ENCODE measurements around the gene DCDC2C.
"Not testable (repeated sequence)": the region's sequence is repeated elsewhere in the genome, so short reads cannot be mapped to it uniquely, and the experiment has no call there.

DCDC2C gene

DNA sequence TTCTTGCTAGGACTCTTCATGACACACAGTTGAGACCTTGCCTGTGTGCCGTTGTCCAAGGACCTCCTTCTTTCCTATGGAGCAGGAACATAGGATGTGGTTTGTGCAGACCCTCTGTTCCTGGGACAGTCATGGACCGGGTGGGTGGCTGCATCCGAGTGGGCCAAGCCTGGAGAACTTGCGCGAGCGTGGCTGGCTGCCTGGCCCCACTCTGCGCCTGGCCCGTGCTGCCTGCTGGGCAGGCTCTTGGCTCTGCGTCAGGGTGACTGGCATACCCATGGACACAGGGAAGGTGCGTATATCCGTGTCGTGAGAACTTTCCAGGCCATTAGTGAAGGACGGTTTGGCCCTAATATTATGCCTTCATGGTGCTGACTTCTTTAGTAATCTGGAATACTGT lies 68.2 kb downstream of the DCDC2C start:
- DNase-seq (ENCODE audit: low read depth), result no peak

GRCh38 chr2:3774336-3774735 lies 71.0 kb downstream of the DCDC2C start:
- no peak for DNase-seq (ENCODE audit: low read depth)

DNA sequence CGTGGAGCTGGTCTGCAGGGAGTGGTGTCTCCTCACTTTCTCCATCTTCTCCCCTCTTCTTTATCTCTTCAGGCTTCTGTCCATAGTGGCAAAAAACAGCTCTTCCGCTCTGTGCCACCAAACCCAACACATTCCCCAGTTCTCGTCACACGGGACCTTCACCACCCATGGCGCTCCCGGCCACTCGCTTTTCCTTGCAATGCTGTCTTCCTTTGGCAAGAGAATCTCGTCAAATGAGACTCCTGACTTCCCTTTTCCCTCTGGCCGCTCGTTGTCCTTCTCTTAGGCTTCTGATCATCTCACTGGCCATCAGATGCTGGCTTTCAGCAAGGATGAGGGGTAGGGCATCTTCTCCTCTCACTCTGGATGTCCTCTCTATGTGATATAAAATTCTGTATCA lies 72.9 kb downstream of the DCDC2C start:
- DNase-seq (ENCODE audit: low read depth), result no peak

DNA sequence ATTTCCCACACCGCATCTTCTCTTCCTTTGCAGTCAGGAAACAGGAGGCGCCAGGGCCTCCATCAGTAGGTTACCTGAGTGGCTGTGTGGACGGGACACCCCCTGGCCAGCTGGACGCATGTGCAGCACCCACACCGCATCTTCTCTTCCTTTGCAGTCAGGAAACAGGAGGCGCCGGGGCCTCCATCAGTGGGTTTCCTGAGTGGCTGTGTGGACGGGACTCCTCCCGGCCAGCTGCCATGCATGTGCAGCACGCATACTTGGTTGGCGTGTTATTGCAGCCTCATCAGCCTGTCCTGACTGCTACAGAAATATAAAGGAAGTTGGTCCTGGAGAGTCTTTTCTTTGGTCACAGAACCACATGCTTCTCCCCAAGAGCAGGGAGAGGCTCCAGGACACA lies 74.6 kb downstream of the DCDC2C start:
- no peak for DNase-seq (ENCODE audit: low read depth)

- DNase-seq (ENCODE audit: low read depth), result no peak
Measured at GRCh38 chr2:3778851-3779495, 75.6 kb downstream of the DCDC2C start.

DNA sequence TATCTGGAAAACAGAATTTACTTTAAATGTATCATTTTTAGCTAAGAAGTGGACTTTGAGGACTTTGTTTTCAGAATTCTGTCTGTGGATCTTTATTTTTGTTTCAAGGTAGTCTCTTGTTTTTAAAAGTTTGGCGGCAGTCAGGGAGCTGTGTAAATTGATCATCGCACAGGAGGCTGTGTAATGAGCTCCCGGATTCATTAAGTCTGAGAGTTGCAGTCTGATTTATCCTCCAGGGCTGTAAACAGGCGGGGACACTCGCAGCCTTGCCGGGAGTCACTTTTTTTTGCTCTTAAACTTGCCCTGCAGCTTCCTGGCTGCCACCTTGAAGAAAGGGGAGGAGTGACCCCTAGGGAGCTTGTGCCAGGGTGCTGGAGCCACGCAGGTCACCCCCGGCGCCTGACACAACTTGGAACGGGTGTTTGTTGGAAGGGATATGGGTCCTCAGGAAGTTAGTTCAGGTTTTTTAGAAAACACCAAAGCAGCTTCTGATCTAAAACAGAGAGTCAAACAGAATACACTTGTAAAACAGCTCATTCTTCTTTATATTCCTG lies 76.2 kb downstream of the DCDC2C start:
- no peak for DNase-seq (ENCODE audit: low read depth)

- peak; percentile 31 for DNase-seq (ENCODE audit: low read depth)
Measured at GRCh38 chr2:3780477-3781402, 77.4 kb downstream of the DCDC2C start.

- no peak for DNase-seq (ENCODE audit: low read depth)
Measured at GRCh38 chr2:3784731-3785130, 81.4 kb downstream of the DCDC2C start.

DNA sequence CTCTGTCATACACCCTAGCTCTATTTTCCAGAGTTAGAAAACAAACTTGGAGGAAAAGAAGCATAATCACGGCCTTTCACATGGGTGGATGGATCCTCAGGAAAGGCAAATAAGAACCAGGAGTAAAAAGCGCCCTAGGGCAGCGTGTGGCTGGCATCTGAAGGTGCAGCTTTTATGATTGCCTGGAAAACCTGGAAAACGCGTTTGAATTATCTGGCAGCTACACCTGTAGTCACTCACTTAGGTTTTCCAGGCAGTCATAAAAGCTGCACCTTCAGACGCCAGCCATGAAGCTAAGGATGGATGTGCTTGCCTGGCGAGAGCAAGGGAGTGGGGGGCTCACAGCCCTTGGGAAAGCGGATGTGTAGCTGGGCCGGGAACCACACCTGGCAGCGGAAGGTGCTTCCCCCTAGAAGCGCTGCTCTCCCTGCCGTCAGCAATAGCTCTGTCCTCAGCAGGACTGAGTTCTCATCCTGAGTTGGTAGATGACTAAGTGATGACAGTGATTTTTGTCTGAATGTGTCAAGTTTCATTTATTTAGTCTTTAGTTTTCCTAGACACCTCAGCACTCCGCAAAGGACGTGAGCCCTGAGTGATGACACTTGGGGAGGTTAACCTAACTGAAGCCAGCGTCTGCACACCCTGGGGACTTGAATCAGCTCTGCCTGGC lies 82.0 kb downstream of the DCDC2C start:
- DNase-seq (ENCODE audit: low read depth), result no peak

- no peak for DNase-seq (ENCODE audit: low read depth)
Measured at GRCh38 chr2:3785890-3786273, 82.5 kb downstream of the DCDC2C start.

- no peak for DNase-seq (ENCODE audit: low read depth)
Measured at GRCh38 chr2:3787768-3788167, 84.4 kb downstream of the DCDC2C start.

DNA sequence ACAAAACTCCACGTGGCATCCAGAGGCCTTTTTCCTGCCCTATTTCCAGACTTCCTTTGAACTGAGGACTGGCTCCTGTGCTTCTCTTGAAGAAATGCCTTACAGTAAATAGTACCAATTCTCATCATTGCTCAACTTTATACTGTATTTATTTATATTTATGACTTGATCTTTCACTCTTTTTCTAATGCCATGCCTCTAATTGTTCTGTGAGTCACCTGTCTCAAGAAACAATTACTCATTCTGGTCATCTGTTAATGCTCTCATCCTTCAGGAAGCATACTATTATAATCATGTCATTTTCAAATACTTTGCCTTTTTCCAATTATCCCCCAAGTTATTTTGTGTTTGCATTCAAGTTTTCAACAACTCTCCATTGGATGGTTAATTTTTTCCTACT lies 85.9 kb downstream of the DCDC2C start:
- DNase-seq (ENCODE audit: low read depth), result no peak

DNA sequence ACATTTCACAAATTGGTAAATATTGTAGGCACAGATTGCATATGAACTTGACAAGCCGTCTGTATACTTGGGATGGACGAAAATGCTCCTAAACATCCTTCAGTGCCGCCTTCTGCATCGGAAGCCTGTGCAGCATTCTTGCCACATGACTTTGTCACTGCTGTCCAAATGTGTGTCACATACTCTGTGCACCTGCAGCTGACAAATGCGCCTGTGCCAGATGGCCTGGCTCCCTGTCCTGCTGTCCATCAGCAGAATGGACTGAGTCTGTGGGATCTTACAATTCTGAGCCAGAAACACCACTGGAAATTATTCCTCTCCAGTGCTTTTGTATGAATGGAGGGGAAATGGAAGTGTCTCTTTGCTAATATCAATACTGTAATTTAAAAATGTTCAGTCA lies 89.9 kb downstream of the DCDC2C start:
- no peak for DNase-seq (ENCODE audit: low read depth)

DNA sequence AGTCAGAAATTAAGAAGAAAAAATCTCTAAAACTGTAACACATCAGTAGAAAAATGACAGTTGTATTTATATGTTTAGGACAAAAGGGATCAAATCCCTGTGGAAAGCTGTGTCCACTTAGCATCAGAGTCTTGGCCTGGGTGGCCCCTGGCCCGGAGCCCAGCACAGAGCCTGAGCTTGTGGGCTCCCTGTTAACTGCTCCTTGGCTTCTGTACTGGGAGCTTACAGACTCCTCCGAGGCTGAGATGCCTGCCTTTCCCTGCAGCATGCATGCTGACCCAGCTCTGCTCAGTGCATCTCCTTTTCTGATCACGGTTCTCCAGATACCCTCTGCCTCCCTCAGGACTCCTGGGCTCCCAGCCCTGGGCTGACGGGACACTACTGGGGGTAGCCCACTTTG lies 98.1 kb downstream of the DCDC2C start:
- DNase-seq (ENCODE audit: low read depth), result no peak

DNA sequence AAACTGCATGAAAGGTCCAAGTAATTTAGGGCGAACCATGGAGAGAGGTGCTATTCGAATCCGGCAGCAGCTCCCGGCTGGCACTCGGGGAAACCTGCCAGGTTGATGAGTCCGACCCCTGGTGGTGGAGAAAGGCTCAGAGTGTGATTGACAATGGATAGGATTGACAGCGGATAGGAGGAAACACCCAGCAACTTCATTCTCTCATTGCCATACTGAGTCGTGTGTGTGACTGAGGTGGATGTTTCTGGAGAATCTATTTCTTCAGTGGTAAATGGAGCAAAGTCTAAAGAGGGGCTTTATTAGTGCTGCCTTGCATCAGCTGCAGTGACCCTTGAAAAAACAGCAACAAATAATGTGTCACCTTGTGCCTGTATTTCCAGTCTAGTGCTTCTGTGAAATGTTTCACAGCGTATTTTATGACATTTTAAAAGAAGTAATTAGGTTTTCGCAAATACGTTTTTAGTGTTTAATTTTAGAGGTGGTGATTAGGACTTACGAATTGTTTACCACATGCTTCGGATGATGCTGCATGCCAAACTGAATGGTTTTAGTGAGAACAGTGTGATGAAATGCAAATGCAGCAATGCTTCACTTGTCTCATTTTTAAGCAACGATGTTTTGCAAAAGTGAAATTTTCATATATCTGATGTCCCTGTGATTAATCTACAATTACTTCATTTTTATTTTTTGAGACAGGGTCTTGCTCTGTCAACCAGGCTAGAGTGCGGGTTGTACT lies 102.0 kb downstream of the DCDC2C start:
- DNase-seq (ENCODE audit: low read depth), result no peak

- DNase-seq (ENCODE audit: low read depth), result no peak
Measured at GRCh38 chr2:3806168-3806567, 102.8 kb downstream of the DCDC2C start.

- no peak for DNase-seq (ENCODE audit: low read depth)
Measured at GRCh38 chr2:3806730-3807129, 103.4 kb downstream of the DCDC2C start.

- no peak for DNase-seq (ENCODE audit: low read depth)
Measured at GRCh38 chr2:3807853-3808252, 104.5 kb downstream of the DCDC2C start.

DNA sequence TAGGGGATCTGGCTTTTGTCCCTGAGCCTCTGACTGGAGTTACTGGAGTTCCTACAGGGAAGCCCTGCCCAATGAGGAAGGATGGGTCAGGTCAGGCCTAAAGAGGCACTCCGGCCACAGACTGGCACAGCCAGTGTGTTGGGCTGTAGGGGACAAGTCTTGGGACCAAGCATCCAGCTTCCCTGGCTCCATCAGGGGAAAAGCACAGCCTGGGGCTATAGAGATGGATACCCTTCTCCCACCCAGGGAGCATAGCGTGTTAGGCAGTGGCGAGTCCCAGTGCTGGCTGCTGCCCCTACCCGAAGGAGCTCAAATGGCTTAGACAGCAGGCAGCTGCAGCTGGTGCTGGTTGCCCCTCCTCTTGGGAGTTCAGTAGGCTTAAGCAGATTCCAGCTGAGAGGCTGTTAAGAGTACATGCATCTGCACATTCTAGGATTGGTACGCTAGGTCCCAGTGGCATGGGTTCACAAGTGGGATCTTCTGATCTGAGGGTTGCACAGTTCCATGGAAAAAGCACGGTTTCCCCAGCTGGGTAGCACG lies 111.4 kb downstream of the DCDC2C start:
- DNase-seq (ENCODE audit: low read depth), result no peak

GRCh38 chr2:3817144-3817543 lies 113.8 kb downstream of the DCDC2C start:
- DNase-seq (ENCODE audit: low read depth), result not testable (repeated sequence)

GRCh38 chr2:3823748-3824147 lies 120.4 kb downstream of the DCDC2C start:
- no peak for DNase-seq (ENCODE audit: low read depth)

Data from T follicular helper cell (primary cell).